ENCODE data around the gene LGALS3BP. TPM values are rescaled to one million over a fixed set of nuclear protein-coding genes. Genes with fewer than 3 reads are reported as not detected.

LGALS3BP gene
- polyA plus RNA-seq, 1 donor (not counting 4 experiments of a cell fraction or from before 2014, with no cell fraction given), result 53.0 TPM

DNA sequence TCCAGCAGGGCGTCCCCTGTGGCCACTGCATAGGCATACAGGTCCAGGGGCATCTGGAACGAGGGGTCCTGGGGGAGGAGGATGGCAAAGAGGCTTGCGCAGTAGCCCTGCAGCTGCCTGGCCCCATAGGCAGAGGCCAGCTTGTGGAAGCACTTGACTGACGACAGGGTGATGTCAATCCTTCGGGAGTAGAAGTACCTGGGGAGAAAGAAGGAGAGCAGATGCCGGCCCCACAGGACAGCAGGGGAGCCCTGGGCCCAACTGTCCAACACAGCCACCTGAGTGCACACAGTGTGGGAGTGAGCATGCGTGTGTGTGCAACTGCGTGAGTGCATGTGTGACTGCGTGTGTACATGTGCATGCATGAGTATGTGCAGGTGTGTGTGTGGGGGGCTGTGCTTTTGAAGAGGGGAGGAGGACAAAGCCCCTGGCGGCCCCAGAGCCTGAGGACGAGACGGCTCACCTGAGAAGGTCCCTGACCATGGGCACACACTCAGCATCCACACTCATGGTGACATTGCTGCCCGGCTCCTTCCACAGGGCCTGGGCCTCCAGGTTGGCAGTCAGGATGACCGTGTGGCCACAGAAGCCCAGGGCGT is 7.1 kb downstream of the LGALS3BP start:
- Histone ChIP-seq H4K20me1 (ENCODE audit: control insufficient read depth, extremely low read depth, insufficient read depth, low read length) (peaks cover 2% of the 10 kb centered on the region), H2AFZ (ENCODE audit: control insufficient read depth, low read length) (no peak overlapping the region), H3K4me2 (ENCODE audit: control insufficient read depth, extremely low read depth, insufficient read depth, low read depth, low read length) (no peak overlapping the region), H3K36me3 (ENCODE audit: control insufficient read depth in 2 of 2, extremely low read depth in 1 of 2, insufficient read depth in 2 of 2, low read length in 2 of 2) (peaks cover 0 to 11% of the 10 kb centered on the region in 2 experiments), H3K9me3 (ENCODE audit: control insufficient read depth, low read depth, low read length) (no peaks in the 10 kb centered on the region), H3K9ac (ENCODE audit: control insufficient read depth, extremely low read depth, insufficient read depth, low read length) (no peak overlapping the region), H3K27ac (ENCODE audit: control insufficient read depth, insufficient read depth, low read length) (no peak overlapping the region), H3K9me1 (ENCODE audit: control insufficient read depth, extremely low read depth, insufficient read depth, low read length) (no peaks in the 10 kb centered on the region), H3K4me3 (ENCODE audit: control insufficient read depth in 2 of 3, extremely low read depth in 1 of 3, insufficient read depth in 2 of 3, low read depth in 1 of 3, low read length in 3 of 3) (no peak overlapping the region), H3K27me3 (ENCODE audit: control insufficient read depth, extremely low read depth, insufficient read depth, low read length) (no peaks in the 10 kb centered on the region), H3K4me1 (ENCODE audit: control insufficient read depth, extremely low read depth, insufficient read depth, low read length) (peaks cover 27% of the 10 kb centered on the region), H3K79me2 (ENCODE audit: control insufficient read depth, insufficient read depth, low read length) (peaks cover 2% of the 10 kb centered on the region)
- no peak for TF ChIP-seq EZH2 (IDR thresholded peaks at IDR 0.05; ENCODE audit: low read length)
- TF ChIP-seq, protein P1, sequence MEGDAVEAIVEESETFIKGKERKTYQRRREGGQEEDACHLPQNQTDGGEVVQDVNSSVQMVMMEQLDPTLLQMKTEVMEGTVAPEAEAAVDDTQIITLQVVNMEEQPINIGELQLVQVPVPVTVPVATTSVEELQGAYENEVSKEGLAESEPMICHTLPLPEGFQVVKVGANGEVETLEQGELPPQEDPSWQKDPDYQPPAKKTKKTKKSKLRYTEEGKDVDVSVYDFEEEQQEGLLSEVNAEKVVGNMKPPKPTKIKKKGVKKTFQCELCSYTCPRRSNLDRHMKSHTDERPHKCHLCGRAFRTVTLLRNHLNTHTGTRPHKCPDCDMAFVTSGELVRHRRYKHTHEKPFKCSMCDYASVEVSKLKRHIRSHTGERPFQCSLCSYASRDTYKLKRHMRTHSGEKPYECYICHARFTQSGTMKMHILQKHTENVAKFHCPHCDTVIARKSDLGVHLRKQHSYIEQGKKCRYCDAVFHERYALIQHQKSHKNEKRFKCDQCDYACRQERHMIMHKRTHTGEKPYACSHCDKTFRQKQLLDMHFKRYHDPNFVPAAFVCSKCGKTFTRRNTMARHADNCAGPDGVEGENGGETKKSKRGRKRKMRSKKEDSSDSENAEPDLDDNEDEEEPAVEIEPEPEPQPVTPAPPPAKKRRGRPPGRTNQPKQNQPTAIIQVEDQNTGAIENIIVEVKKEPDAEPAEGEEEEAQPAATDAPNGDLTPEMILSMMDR (optimal IDR thresholded peaks at IDR 0.05 in 1 of 3, IDR thresholded peaks at IDR 0.05 in 1 of 3, conservative IDR thresholded peaks at IDR 0.05 in 1 of 3; ENCODE audit: extremely low read depth in 1 of 3, insufficient read depth in 2 of 3, low read length in 3 of 3), result no peak
- FAIRE-seq, result no peak
- dilution Hi-C loops (cut with MboI; ENCODE audit: extremely low pct_ligation_motif_present, low sequenced_read_pairs), result no loop called here
- DNase-seq (ENCODE audit: low read depth, low spot score), result no peak

DNA sequence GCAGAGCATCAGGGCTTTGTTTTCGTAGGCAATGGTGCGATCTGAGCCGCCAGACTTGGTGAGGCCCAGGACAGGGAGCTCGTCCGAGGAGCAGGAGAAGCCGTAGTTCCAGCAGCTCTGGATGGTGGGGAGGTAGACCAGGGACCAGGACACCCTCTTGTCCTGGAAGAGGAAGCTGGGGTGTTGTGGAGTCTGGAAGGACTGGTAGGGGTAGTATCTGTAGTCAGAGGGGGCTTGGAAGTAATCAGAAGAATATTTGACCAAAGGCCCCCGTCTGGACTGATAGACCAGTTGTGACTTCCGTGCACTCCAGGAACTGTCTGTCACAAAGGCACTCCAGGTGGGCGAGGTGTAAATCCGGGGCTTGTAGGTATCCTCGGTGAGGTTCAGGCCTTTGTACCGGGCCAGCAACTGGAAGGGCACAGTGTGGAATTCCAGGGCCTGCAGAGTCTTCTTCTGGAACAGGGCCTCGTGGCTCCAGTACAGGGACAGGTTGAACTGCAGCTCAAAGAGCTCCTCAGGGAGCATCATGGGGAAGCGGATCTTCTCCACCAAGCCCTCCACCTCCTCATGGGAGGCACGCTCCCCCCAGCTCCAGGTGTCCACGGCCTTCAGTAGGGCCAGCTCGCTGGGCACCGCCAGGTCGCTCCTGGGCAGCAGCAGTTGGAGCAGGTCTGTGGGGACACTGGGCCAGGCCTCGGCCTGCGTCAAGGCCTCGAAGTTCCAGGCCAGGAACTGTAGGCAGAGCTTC is 7.8 kb downstream of the LGALS3BP start:
- H3K9me1 ChIP-seq (ENCODE audit: control insufficient read depth, extremely low read depth, insufficient read depth, low read length), result no peaks in the 10 kb centered on the region
- TF ChIP-seq EZH2 (IDR thresholded peaks at IDR 0.05; ENCODE audit: low read length), result no peak
- TF ChIP-seq, protein P1 (optimal IDR thresholded peaks at IDR 0.05 in 1 of 3, IDR thresholded peaks at IDR 0.05 in 1 of 3, conservative IDR thresholded peaks at IDR 0.05 in 1 of 3; ENCODE audit: extremely low read depth in 1 of 3, insufficient read depth in 2 of 3, low read length in 3 of 3), result no peak
- no peak for DNase-seq (ENCODE audit: low read depth, low spot score)
- H3K36me3 ChIP-seq (ENCODE audit: control insufficient read depth in 2 of 2, extremely low read depth in 1 of 2, insufficient read depth in 2 of 2, low read length in 2 of 2), result peaks cover 0 to 10% of the 10 kb centered on the region in 2 experiments
- no peak overlapping the region for H2AFZ ChIP-seq (ENCODE audit: control insufficient read depth, low read length)
- H3K27ac ChIP-seq (ENCODE audit: control insufficient read depth, insufficient read depth, low read length), result no peak overlapping the region
- dilution Hi-C loops (cut with MboI; ENCODE audit: extremely low pct_ligation_motif_present, low sequenced_read_pairs), result no loop called here
- FAIRE-seq, result no peak
- H3K9ac ChIP-seq (ENCODE audit: control insufficient read depth, extremely low read depth, insufficient read depth, low read length), result no peak overlapping the region
- H3K79me2 ChIP-seq (ENCODE audit: control insufficient read depth, insufficient read depth, low read length), result no peaks in the 10 kb centered on the region
- no peak overlapping the region for H3K4me2 ChIP-seq (ENCODE audit: control insufficient read depth, extremely low read depth, insufficient read depth, low read depth, low read length)
- no peaks in the 10 kb centered on the region for H3K27me3 ChIP-seq (ENCODE audit: control insufficient read depth, extremely low read depth, insufficient read depth, low read length)
- peaks cover 20% of the 10 kb centered on the region for H3K4me1 ChIP-seq (ENCODE audit: control insufficient read depth, extremely low read depth, insufficient read depth, low read length)
- no peak overlapping the region for H3K4me3 ChIP-seq (ENCODE audit: control insufficient read depth in 2 of 3, extremely low read depth in 1 of 3, insufficient read depth in 2 of 3, low read depth in 1 of 3, low read length in 3 of 3)
- no peaks in the 10 kb centered on the region for H3K9me3 ChIP-seq (ENCODE audit: control insufficient read depth, low read depth, low read length)
- peaks cover 2% of the 10 kb centered on the region for H4K20me1 ChIP-seq (ENCODE audit: control insufficient read depth, extremely low read depth, insufficient read depth, low read length)
